ENCODE results near the gene OR6P1.

Gene OR6P1, protein sequence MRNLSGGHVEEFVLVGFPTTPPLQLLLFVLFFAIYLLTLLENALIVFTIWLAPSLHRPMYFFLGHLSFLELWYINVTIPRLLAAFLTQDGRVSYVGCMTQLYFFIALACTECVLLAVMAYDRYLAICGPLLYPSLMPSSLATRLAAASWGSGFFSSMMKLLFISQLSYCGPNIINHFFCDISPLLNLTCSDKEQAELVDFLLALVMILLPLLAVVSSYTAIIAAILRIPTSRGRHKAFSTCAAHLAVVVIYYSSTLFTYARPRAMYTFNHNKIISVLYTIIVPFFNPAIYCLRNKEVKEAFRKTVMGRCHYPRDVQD

GRCh38 chr1:158570480-158570879 lies at the start of gene OR6P1:
TSS of gene OR6P1 (minus strand) at chr1:158570580. CDS start at chr1:158563604, 6,976 bp downstream.
- H3K27ac ChIP-seq: no peak within 1 kb of the TSS
- no peaks in the 10 kb centered on the region for H3K9me3 ChIP-seq (ENCODE audit: severe bottlenecking)
- no peaks in the 10 kb centered on the region for H3K36me3 ChIP-seq
- TF ChIP-seq, protein P1, sequence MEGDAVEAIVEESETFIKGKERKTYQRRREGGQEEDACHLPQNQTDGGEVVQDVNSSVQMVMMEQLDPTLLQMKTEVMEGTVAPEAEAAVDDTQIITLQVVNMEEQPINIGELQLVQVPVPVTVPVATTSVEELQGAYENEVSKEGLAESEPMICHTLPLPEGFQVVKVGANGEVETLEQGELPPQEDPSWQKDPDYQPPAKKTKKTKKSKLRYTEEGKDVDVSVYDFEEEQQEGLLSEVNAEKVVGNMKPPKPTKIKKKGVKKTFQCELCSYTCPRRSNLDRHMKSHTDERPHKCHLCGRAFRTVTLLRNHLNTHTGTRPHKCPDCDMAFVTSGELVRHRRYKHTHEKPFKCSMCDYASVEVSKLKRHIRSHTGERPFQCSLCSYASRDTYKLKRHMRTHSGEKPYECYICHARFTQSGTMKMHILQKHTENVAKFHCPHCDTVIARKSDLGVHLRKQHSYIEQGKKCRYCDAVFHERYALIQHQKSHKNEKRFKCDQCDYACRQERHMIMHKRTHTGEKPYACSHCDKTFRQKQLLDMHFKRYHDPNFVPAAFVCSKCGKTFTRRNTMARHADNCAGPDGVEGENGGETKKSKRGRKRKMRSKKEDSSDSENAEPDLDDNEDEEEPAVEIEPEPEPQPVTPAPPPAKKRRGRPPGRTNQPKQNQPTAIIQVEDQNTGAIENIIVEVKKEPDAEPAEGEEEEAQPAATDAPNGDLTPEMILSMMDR (IDR thresholded peaks at IDR 0.05; ENCODE audit: low read depth, low read length): no peak
- DNase-seq: no peak
- H3K4me3 ChIP-seq (ENCODE audit: low read depth, low read length): no peak within 1 kb of the TSS
- H3K27me3 ChIP-seq (ENCODE audit: insufficient read depth, low read depth, severe bottlenecking): peaks cover 60% of the 10 kb centered on the region

DNA sequence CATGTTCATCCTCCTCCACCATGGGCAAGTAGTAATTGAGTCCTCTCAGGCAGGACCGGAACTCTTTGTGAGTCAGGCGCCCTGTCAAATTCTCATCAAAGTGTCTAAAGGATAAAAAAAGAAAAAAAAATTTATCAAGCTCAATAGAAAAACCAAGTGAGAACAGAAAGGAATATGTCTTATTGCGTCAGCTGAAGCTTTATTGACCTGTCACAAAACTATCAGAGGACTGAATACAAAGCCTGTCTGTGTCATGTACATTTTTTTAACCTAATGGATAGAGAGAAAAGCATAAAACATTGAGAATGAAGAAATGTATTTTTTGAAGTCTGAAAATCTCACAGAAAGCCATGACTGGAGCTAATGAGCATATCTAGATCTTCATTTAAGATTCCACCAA lies 43.4 kb upstream of the OR6P1 start:
- Histone ChIP-seq H3K4me3 (ENCODE audit: low read depth, low read length) (no peak overlapping the region), H3K36me3 (no peaks in the 10 kb centered on the region), H3K9me3 (ENCODE audit: severe bottlenecking) (no peaks in the 10 kb centered on the region), H3K27ac (no peak overlapping the region), H3K27me3 (ENCODE audit: insufficient read depth, low read depth, severe bottlenecking) (peaks cover 75% of the 10 kb centered on the region)
- no peak for DNase-seq
- TF ChIP-seq, protein P1 (IDR thresholded peaks at IDR 0.05; ENCODE audit: low read depth, low read length): no peak

GRCh38 chr1:158611916-158612315 lies 41.5 kb upstream of the OR6P1 start:
- H3K36me3 ChIP-seq: no peaks in the 10 kb centered on the region
- H3K27me3 ChIP-seq (ENCODE audit: insufficient read depth, low read depth, severe bottlenecking): peaks cover 77% of the 10 kb centered on the region
- H3K4me3 ChIP-seq (ENCODE audit: low read depth, low read length): no peak overlapping the region
- TF ChIP-seq, protein P1 (IDR thresholded peaks at IDR 0.05; ENCODE audit: low read depth, low read length): no peak
- no peak overlapping the region for H3K27ac ChIP-seq
- DNase-seq: no peak
- no peaks in the 10 kb centered on the region for H3K9me3 ChIP-seq (ENCODE audit: severe bottlenecking)

DNA sequence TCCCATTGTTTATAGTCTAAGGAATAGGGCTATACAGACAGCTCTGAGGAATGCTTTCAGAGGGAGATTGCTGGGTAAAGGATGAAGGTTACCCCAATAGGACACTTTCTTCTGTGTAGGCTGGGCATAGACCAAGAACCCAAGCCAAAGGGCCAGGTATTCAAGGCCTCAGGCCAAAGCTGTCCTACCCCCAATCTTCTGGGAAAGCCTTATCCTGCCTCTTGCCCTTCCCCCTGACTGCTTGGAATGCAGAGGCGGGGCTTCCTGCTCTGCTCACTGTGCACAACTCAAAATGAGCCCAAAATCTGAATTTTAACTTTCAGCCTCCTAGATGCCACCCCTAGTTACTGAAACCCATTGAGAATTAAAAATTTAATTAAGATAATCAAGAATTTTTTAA lies 36.9 kb upstream of the OR6P1 start:
- TF ChIP-seq, protein P1 (IDR thresholded peaks at IDR 0.05; ENCODE audit: low read depth, low read length): no peak
- no peaks in the 10 kb centered on the region for H3K9me3 ChIP-seq (ENCODE audit: severe bottlenecking)
- DNase-seq: no peak

GRCh38 chr1:158604968-158605367 lies 34.6 kb upstream of the OR6P1 start, which contains the start of gene OR10Z1:
TSS of gene OR10Z1 (plus strand) at chr1:158605268. CDS start at chr1:158606439, 1,171 bp downstream.
- no peaks in the 10 kb centered on the region for H3K9me3 ChIP-seq (ENCODE audit: severe bottlenecking)

More for the DNA sequence above, 36.9 kb upstream of the OR6P1 start:
- Histone ChIP-seq H3K27me3 (ENCODE audit: insufficient read depth, low read depth, severe bottlenecking) (peaks cover 55% of the 10 kb centered on the region), H3K36me3 (no peaks in the 10 kb centered on the region), H3K27ac (no peak overlapping the region), H3K4me3 (ENCODE audit: low read depth, low read length) (no peak overlapping the region)

More at GRCh38 chr1:158604968-158605367, 34.6 kb upstream of the OR6P1 start, which contains the start of gene OR10Z1:
- Histone ChIP-seq H3K27me3 (ENCODE audit: insufficient read depth, low read depth, severe bottlenecking) (peaks cover 55% of the 10 kb centered on the region), H3K27ac (no peak within 1 kb of the TSS), H3K36me3 (no peaks in the 10 kb centered on the region), H3K4me3 (ENCODE audit: low read depth, low read length) (no peak within 1 kb of the TSS)
- TF ChIP-seq, protein P1 (IDR thresholded peaks at IDR 0.05; ENCODE audit: low read depth, low read length): no peak
- DNase-seq: no peak
